Glomerular endothelial cell (primary cell): ENCODE results near the gene SNTB2. TPM values are rescaled to one million over a fixed set of nuclear protein-coding genes. Genes with fewer than 3 reads are reported as not detected.
"Not testable (repeated sequence)": the region's sequence is repeated elsewhere in the genome, so short reads cannot be mapped to it uniquely, and the experiment has no call there.

Source experiments
- DNase-seq: peaks from one replicate; pipeline ENCODE4 v3.0.0-alpha.2; 2011; ENCODE audit warnings: low read depth, low spot score; ENCODE audit errors: extremely low read depth
- total RNA-seq: library from RNA; depleted of rRNA; stranded (reverse); fragments of >200 nt; gene quantifications from 2 replicates; pipeline ENCODE4 v1.2.3, GENCODE V29; 2015

Gene SNTB2
- total RNA-seq, 1 donor from 2014 or later, result 51.4 TPM

DNA sequence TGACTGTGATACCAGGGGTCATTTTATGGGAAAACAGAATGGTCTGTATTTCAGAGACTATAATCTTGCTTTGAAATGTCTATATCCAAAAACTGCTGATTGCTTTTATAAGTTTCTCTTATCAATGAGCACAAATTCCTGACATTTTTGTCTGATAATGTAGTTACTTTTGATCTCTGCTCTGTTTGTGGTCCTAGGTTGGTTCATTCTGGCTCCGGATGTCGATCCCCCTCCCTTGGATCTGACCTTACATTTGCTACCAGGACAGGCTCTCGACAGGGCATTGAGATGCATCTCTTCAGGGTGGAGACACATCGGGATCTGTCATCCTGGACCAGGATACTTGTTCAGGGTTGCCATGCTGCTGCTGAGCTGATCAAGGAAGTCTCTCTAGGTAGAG lies 96.9 kb downstream of the SNTB2 start:
- no peak for DNase-seq

- no peak for DNase-seq
Observed at GRCh38 chr16:69285240-69285639, 98.3 kb downstream of the SNTB2 start.

GRCh38 chr16:69286941-69287713 lies 100.2 kb downstream of the SNTB2 start:
- peak; percentile 67 for DNase-seq

DNA sequence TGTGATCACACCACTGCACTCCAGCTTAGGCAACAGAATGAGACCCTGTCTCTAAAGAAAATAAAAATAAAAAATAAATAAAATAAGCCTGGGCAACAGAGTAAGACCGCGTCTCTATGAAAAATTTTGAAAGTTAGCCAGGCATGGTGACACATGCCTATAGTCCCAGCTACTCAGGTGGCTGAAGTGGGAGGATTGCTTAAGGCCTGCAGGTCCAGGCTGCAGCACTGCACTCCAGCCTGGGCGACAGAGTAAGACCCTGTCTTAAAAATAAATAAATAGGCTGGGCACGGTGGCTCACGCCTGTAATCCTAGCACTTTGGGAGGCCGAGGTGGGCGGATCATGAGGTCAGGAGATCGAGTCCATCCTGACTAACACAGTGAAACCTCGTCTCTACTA lies 104.7 kb downstream of the SNTB2 start:
- not testable (repeated sequence) for DNase-seq

DNA sequence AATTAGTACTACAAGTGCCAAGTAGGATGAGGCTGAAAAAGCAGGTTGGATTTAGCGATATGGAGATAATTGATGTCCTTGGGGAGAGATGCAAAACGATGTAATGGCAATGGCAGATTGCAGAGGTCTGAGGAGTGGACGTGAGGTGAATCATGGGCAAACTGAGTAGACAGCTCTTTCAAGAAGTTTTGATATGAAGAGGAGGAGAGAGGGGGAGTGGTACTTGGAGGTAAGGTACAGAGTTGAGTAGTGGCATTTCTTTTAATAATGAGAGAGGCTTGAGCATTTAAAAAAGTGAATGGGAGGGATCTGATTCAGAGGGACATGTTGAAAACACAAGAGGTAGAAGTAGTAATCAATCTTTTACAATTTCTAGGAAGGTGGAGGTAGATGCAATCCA lies 106.4 kb downstream of the SNTB2 start:
- no peak for DNase-seq

DNA sequence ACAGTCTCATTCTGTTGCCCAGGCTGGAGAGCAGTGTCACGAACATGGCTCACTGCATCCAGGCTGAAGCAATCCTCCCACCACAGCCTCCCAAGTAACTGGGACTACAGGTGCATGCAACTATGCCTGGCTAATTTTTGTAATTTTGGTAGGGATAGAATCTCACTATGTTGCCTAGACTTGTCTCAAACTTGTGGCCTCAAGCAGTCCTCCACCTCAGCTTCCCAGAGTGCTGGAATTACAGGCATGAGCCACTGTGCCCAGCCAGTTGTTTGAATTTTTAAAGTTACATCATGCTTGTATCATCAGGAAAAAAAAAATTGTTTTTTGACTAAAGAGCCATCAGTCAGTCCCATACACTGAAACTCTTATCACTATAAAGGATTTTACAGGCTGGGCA lies 107.1 kb downstream of the SNTB2 start:
- DNase-seq, result no peak

GRCh38 chr16:69296771-69297170 lies 109.8 kb downstream of the SNTB2 start:
- DNase-seq, result not testable (repeated sequence)

DNA sequence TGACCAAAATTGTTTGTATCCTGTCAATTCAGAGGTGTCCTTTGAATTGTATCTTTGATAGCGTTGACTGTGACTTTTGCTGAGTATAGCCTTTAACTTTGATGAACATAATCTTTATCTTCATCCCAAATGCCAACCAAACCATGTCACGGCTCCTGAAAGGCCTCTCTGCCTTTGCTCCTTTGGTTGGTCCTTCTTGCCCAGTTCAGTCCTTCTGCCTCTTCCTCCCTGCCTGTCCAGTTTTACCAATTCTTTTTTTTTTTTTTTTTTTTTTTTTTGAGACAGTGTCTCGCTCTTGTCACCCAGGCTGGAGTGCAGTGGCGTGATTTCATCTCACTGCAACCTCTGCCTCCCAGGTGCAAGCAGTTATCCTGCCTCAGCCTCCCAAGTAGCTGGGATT lies 111.3 kb downstream of the SNTB2 start:
- DNase-seq, result no peak

- no peak for DNase-seq
Observed at GRCh38 chr16:69301187-69301586, 114.2 kb downstream of the SNTB2 start.

GRCh38 chr16:69301861-69302260 lies 114.9 kb downstream of the SNTB2 start:
- DNase-seq, result no peak

GRCh38 chr16:69302301-69302700 lies 115.3 kb downstream of the SNTB2 start:
- no peak for DNase-seq

- DNase-seq, result no peak
Observed at GRCh38 chr16:69306031-69306430, 119.1 kb downstream of the SNTB2 start.

DNA sequence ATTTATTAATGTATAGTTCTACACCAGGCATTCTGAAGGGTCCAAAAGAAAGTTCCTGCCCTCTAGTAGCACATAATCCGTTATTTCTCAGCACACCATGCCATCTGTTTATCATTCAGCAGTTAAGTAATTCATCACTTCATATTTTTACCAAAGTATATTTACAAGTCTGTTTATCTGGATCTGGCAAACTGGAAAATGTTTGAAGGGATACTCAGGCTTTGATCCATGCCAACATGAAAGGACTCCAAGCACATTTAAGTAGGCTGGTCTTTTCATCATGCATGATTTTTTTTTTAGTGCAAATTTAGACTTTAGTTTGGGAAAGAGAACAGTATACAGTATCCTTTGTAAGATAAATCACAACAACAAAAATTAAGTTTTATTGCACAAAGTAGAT lies 120.1 kb downstream of the SNTB2 start:
- no peak for DNase-seq

DNA sequence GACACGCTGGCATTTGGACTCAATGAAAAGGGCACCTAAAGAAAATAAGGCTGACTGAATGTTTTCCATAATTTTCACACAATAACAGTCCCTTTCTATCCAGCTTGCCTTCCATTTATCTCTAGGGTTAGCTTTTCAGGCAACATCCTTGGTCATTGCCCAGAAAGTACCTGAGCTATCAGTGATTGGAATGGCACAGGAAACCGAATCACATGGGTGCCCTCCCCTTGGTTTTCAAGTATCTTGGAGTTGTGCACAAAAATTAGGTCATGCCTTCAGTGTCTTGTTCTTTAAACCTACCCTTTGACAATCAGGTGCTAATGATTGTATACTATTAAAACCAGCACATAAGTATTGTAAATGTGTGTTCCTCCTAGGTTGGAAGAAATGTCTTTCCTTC lies 120.9 kb downstream of the SNTB2 start:
- no peak for DNase-seq

GRCh38 chr16:69309316-69309715 lies 122.4 kb downstream of the SNTB2 start:
- no peak for DNase-seq

- peak; percentile 68 for DNase-seq
Observed at GRCh38 chr16:69310653-69311532, 123.9 kb downstream of the SNTB2 start, which contains the start of gene VPS4A. Gene VPS4A (plus strand): TSS chr16:69311350. CDS start chr16:69311512, 162 bp downstream.

DNA sequence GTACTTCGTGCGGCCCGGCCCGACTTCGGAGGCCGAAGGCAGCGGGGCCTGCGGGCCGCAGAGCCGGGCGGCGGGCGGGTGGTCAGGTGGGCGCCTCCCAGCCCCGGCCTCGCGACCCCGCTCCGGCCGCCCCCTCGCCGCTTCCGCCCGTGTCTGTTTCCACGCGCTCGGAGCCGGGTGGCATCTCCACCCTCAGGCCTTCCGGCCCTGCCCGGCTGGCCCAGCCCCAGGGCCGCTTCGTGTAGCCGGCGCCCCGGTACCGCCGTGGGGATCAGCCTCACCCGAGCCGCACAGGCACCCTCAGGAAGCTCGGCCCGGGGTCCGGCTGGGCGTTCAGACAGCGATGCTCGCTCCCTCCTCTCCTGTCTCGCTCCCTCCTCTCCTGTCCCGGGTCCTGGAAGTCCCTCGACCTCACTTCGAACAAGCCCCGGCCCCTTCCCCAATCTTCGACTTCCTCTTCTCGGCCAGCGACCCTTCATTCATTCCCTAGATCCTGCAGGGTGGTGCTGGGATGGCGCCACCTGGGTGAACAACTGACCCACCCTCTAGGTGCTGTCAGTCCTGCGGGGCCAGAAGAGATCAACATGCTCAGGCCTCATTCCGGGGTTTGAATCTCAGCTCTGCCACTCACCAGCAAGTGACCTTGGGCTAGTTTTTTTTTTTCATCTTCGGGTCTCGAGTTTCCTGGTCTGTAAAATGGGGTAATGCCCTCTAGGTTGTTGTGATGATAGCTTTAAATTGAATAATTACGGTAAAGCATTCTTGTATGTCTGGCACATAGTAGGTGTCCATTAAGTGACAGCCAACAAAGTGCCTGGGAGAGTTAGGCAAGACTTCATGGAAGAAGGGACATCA lies 124.8 kb downstream of the SNTB2 start:
- no peak for DNase-seq

GRCh38 chr16:69313469-69313868 lies 126.5 kb downstream of the SNTB2 start:
- no peak for DNase-seq

DNA sequence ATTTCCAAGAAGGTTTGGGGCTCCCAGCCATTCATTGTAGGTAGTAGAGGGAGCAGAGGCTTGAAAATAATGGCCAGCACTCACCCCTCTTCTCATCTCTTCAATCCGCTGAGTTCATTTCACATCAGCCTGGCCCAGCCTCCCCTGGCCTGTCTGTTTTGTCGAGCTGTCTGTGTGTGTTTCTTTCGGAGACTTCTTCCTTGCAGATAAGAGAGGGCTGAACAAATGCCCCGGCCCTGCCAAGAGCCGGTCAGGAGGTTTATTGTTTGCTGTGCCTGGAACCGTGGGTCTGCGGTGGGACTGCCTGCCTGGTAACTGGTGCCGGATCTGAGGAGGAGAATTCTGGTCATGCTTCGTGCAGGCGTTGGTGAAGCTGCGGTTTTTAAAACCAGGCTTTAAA lies 127.6 kb downstream of the SNTB2 start:
- DNase-seq, result no peak

DNA sequence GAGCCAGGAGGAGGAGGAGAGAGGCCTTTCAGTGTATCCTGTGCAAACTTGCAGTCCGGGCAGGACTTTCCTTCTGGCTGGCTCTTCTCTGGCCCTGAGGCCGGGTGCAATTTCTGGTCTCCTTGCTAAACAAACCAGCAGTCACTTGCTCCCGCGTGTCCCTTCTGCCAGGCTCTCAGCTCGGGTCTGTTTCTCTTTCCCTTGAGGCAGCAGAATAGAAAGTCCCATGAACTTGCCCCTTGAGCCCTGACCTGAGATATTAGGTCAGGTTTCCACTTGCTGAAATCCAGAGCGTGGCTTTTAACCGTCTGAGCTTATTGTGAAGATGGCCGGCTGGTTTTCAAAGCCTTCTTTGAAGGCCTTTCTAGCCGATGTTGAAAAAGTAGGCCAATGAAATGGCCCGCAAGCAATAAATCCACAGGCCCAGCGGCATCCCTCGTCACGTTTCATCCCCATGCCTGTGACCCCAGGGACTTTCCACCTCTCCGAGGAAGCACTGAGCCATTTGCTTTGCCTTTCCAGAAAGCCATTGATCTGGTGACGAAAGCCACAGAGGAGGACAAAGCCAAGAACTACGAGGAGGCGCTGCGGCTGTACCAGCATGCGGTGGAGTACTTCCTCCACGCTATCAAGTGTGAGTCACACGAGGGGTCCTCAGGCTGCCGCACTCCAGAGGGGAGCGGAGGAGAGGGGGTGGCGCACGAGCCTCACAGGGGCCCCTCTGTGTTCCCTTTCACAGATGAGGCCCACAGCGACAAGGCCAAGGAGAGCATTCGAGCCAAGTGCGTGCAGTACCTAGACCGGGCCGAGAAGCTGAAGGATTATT lies 128.7 kb downstream of the SNTB2 start:
- DNase-seq, result no peak
